D721Med (cell line): ENCODE data around the gene JARID2.

Source experiments
- DNase-seq: peaks from one replicate; pipeline ENCODE4 v3.0.0; 2011; ENCODE audit warnings: low spot score; ENCODE audit not compliant: insufficient read length
- FAIRE-seq: peaks from 2 replicates; lab custom pipeline; 2011; peaks lifted over from hg19 to GRCh38; lab: Jason Lieb, UNC
- CTCF ChIP-seq: IDR thresholded peaks from 2 replicates; pipeline ENCODE4 v1.5.1; 2012; ENCODE audit warnings: mild to moderate bottlenecking, control low read depth; ENCODE audit not compliant: insufficient read depth; ENCODE audit errors: missing control alignments

Gene JARID2

GRCh38 chr6:15551262-15551661, 305.4 kb downstream of the JARID2 start:
- no peak for DNase-seq
- no peak for TF ChIP-seq CTCF
- no peak for FAIRE-seq

- TF ChIP-seq CTCF = no peak
- no peak for DNase-seq
- no peak for FAIRE-seq
Observed at GRCh38 chr6:15551798-15552197, 305.9 kb downstream of the JARID2 start.

GRCh38 chr6:15553031-15553430, 307.2 kb downstream of the JARID2 start:
- no peak for DNase-seq
- no peak for TF ChIP-seq CTCF
- no peak for FAIRE-seq

- TF ChIP-seq CTCF = no peak
- FAIRE-seq = no peak
- no peak for DNase-seq
Observed at GRCh38 chr6:15553736-15554294, 307.9 kb downstream of the JARID2 start.

- FAIRE-seq (no peak), DNase-seq (no peak)
- TF ChIP-seq CTCF = no peak
Observed at GRCh38 chr6:15554728-15555100, 308.8 kb downstream of the JARID2 start.

GRCh38 chr6:15555101-15556038, 309.5 kb downstream of the JARID2 start:
- FAIRE-seq (no peak), DNase-seq (no peak)
- TF ChIP-seq CTCF = no peak

GRCh38 chr6:15556711-15557110, 310.8 kb downstream of the JARID2 start:
- TF ChIP-seq CTCF = no peak
- no peak for DNase-seq
- FAIRE-seq = no peak
